ENCODE data around the gene AP3M1.

AP3M1 gene

DNA sequence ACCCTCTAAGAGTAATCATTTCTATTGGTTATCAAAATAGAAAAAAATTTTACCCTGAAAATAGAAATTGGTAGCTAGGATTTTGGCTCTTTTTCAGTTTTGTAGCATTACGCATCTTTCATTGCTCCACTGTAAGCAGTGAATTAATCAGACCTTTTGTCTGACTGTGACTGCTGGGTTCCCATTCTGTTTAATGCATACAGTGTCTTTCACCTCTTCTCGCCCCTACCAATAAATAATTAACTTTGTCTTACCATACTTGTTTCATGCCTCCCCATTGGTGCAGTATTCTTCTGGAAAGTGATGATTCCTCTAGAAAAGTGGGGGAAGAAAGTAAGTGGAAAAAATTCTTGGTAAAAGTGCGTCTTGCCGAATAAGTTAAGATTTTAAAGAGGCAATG, 73.2 kb downstream of the AP3M1 start:
- no peak for DNase-seq

DNA sequence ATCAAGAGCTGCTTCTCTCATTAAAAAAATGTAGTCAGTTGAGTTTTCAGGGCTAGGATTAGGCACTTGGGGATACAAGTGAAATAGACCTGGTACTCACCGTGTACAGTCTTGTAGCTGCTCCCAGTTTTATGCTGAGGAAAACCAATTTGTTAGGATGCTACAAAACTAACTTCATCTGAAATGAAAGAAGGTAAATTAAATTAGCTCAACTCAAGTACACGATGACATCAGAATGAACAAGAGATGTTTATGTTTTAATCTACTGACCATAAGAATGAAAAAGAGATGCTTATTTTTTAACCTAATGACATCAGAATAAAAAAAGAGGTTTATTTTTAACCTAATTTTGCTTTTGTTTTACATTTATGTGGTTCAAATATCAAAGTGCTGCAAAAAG, 73.7 kb downstream of the AP3M1 start:
- DNase-seq: no peak

DNA sequence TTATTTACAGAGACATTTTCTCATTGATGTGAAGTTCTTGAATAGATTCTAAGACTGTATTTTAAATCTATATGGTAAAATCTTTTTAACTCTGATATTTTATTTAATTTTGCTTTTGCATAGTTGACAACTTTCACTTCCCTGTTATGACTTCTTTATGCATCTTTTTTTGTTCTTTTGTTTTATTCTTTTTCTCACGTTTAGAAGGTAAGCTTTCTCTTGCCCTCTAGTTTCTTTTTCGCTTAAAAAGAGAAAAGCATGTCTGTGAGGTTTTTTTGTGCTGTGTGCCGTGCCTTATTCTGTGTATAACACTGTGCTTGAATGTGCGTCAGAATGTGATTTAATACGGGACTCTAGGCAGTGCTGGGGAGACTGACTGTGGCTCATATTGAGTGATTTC, 74.7 kb downstream of the AP3M1 start:
- DNase-seq: no peak

DNA sequence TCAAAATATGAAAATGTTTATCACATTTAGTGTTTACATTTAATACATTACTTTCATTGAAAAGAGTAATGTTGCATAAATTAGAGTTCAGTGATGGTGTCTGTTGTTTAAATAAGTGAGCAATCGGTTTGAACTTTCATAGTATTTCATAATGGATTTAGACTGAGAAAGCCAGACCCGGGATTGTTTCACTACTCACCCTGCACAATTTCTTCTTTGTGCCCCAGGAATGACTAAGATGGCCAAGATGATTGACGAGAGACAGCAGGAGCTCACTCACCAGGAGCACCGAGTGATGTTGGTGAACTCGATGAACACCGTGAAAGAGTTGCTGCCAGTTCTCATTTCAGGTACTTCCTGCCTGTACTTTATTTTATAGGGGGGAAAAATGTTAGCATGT, 78.1 kb downstream of the AP3M1 start:
- DNase-seq: no peak

DNA sequence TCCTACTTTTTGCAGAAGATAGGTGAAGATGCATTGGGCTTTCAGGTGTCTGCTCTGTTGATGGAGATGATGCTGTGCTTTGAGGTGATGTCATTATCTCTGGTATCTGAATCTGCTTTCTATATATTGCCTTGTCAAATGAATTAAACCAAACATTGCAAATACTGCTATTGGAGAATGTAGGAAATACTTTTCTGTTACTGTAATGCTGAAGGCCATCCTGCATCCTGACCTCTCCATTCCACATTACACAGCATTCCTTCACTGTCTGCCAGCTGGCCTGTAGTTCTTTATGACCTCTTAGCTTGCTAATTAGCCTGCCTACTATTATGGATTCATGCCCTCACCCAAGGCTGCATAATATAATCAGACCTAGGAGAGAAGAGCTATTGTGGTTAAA, 79.5 kb downstream of the AP3M1 start:
- DNase-seq: no peak
